NCI-H1417 treated with DMSO at 0.1 percent for 48 hours (cell line): ENCODE data around the gene POFUT2.

Experiments used
- DNase-seq: peaks from one replicate; lab custom pipeline; 2025; lab: John Stamatoyannopoulos, UW

The POFUT2 gene

GRCh38 chr21:45297869-45298268 lies 10.2 kb upstream of the POFUT2 start:
- DNase-seq: no peak

- no peak for DNase-seq
Measured at GRCh38 chr21:45297329-45297728, 9.6 kb upstream of the POFUT2 start.

- DNase-seq: no peak
Measured at GRCh38 chr21:45296638-45297037, 8.9 kb upstream of the POFUT2 start.

- DNase-seq: no peak
Measured at GRCh38 chr21:45295576-45296365, 8.1 kb upstream of the POFUT2 start.

GRCh38 chr21:45294509-45295291 lies 7.0 kb upstream of the POFUT2 start:
- no peak for DNase-seq

GRCh38 chr21:45293726-45294401 lies 6.2 kb upstream of the POFUT2 start:
- DNase-seq: no peak

- DNase-seq: no peak
Measured at GRCh38 chr21:45293220-45293725, 5.6 kb upstream of the POFUT2 start.

- peak; percentile 63 for DNase-seq
Measured at GRCh38 chr21:45292399-45293219, 4.9 kb upstream of the POFUT2 start.

- DNase-seq: no peak
Measured at GRCh38 chr21:45291613-45292398, 4.1 kb upstream of the POFUT2 start.

GRCh38 chr21:45290948-45291612 lies 3.4 kb upstream of the POFUT2 start:
- DNase-seq: no peak

GRCh38 chr21:45289655-45290515 lies 2.2 kb upstream of the POFUT2 start:
- DNase-seq: no peak

GRCh38 chr21:45289134-45289533 lies 1.4 kb upstream of the POFUT2 start:
- no peak for DNase-seq

GRCh38 chr21:45288441-45288841 lies 746 bp upstream of the POFUT2 start:
- no peak for DNase-seq

GRCh38 chr21:45286671-45287437 lies 841 bp downstream of the POFUT2 start:
- no peak for DNase-seq

- DNase-seq: no peak
Measured at GRCh38 chr21:45285266-45285931, 2.3 kb downstream of the POFUT2 start.

- DNase-seq: no peak
Measured at GRCh38 chr21:45284456-45284741, 3.3 kb downstream of the POFUT2 start.

GRCh38 chr21:45283611-45284455 lies 3.9 kb downstream of the POFUT2 start:
- no peak for DNase-seq
